Stromal cell of bone marrow (primary cell): ENCODE data around the gene TM4SF4.

Source experiments
- DNase-seq: peaks from one replicate; pipeline ENCODE4 v3.0.0-alpha.2; 2012; ENCODE audit warnings: low read depth

Gene TM4SF4

GRCh38 chr3:149455366-149455765 is 19.1 kb upstream of the TM4SF4 start:
- DNase-seq: no peak

GRCh38 chr3:149455989-149456388 is 18.5 kb upstream of the TM4SF4 start:
- no peak for DNase-seq

GRCh38 chr3:149459491-149460059 is 14.9 kb upstream of the TM4SF4 start:
- DNase-seq: no peak

- DNase-seq: no peak
Measured at GRCh38 chr3:149460117-149460516, 14.4 kb upstream of the TM4SF4 start.

- DNase-seq: no peak
Measured at GRCh38 chr3:149462051-149462450, 12.4 kb upstream of the TM4SF4 start.

GRCh38 chr3:149462581-149463011 is 11.9 kb upstream of the TM4SF4 start:
- DNase-seq: peak; percentile 61

- no peak for DNase-seq
Measured at GRCh38 chr3:149463921-149464320, 10.6 kb upstream of the TM4SF4 start.

- no peak for DNase-seq
Measured at GRCh38 chr3:149464542-149465328, 9.8 kb upstream of the TM4SF4 start.

- no peak for DNase-seq
Measured at GRCh38 chr3:149465351-149465883, 9.1 kb upstream of the TM4SF4 start.

GRCh38 chr3:149466192-149466591 is 8.3 kb upstream of the TM4SF4 start:
- peak; percentile 89 for DNase-seq

GRCh38 chr3:149468504-149469212 is 5.8 kb upstream of the TM4SF4 start:
- DNase-seq: no peak

- no peak for DNase-seq
Measured at GRCh38 chr3:149470381-149470780, 4.1 kb upstream of the TM4SF4 start.

- DNase-seq: no peak
Measured at GRCh38 chr3:149472030-149472797, 2.3 kb upstream of the TM4SF4 start.

- DNase-seq: peak; percentile 71
Measured at GRCh38 chr3:149473357-149474249, 894 bp upstream of the TM4SF4 start.

GRCh38 chr3:149475451-149476060 is 1.1 kb downstream of the TM4SF4 start:
- DNase-seq: no peak

GRCh38 chr3:149476225-149476624 is 1.7 kb downstream of the TM4SF4 start:
- DNase-seq: no peak

- no peak for DNase-seq
Measured at GRCh38 chr3:149479621-149480325, 5.3 kb downstream of the TM4SF4 start.

GRCh38 chr3:149480326-149481017 is 6.0 kb downstream of the TM4SF4 start:
- DNase-seq: peak; percentile 82

GRCh38 chr3:149481056-149481455 is 6.6 kb downstream of the TM4SF4 start:
- no peak for DNase-seq
